Fibroblast of the aortic adventitia (primary cell): ENCODE measurements around the gene STK10. TPM values are rescaled to one million over a fixed set of nuclear protein-coding genes. Genes with fewer than 3 reads are reported as not detected.

Source experiments
- DNase-seq: peaks from one replicate; pipeline ENCODE4 v3.0.0-alpha.2; 2010; ENCODE audit warnings: low read depth
- H3K4me3 ChIP-seq: 2 replicates; pipeline ENCODE4 v1.5.1; 2011; ENCODE audit warnings: low read depth, mild to moderate bottlenecking, control low read depth, low read length, moderate library complexity
- CTCF ChIP-seq: IDR thresholded peaks from 2 replicates; pipeline ENCODE4 v1.5.1; 2011; ENCODE audit warnings: mild to moderate bottlenecking, low read length, control low read depth, inconsistent platforms; ENCODE audit not compliant: insufficient read depth
- total RNA-seq: library from RNA; depleted of rRNA; stranded (reverse); fragments of >200 nt; gene quantifications from 2 replicates; pipeline ENCODE4 v1.2.3, GENCODE V29; 2012; ENCODE audit warnings: low replicate concordance

The STK10 gene
- total RNA-seq, 1 donor, result 16.0 TPM

DNA sequence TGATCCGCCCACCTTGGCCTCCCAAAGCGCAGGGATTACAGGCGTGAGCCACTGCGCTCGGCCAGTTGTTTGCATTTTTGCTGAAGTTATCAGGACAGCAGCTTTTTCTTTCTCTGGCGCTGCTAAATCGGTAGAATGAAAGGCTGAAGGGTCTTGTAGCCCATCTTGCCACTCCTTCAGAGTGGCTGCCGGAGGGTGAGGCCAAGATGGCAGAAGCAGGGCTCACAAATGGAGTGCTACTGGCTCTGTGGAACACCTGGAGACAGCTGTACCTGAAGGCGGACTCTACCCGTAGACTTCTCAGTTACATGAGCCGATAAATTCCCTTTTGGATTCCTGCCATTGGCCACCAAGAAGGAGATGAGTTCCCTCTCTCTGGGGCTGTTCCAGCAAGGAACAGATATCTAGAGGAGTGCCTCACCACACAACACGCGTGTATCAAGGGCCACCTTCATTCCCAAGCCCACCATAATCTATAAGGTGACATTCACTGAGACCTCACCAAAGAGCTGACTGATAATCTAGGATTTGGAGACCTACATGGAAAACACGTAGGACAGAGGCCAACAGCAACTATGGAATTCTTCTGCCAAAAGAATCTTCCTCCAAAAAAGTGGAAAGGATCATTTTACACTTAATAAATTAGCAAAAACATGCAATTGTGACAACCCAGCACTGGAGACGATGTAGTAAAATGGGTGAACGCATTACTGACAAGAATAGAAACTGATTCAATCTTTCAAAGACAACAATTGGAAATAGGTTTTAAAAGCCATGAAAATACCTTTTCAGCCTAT is 21.8 kb downstream of the STK10 start:
- TF ChIP-seq CTCF, result no peak
- H3K4me3 ChIP-seq, result no peak overlapping the region
- DNase-seq, result no peak

GRCh38 chr5:172165465-172165864 is 22.6 kb downstream of the STK10 start:
- no peak overlapping the region for H3K4me3 ChIP-seq
- TF ChIP-seq CTCF, result no peak
- no peak for DNase-seq

- H3K4me3 ChIP-seq, result no peak overlapping the region
- DNase-seq, result peak; percentile 37
- no peak for TF ChIP-seq CTCF
Observed at GRCh38 chr5:172164769-172165212, 23.2 kb downstream of the STK10 start.

- peak; percentile 11 for DNase-seq
- no peak for TF ChIP-seq CTCF
- H3K4me3 ChIP-seq, result no peak overlapping the region
Observed at GRCh38 chr5:172163346-172163745, 24.7 kb downstream of the STK10 start.

- TF ChIP-seq CTCF, result no peak
- DNase-seq, result no peak
- no peak overlapping the region for H3K4me3 ChIP-seq
Observed at GRCh38 chr5:172162987-172163343, 25.1 kb downstream of the STK10 start.

GRCh38 chr5:172162323-172162986 is 25.6 kb downstream of the STK10 start:
- DNase-seq, result peak; percentile 53
- H3K4me3 ChIP-seq, result no peak overlapping the region
- TF ChIP-seq CTCF, result peak; percentile 25
